Measurements from ENCODE around the gene CANT1.
"Not testable (repeated sequence)": the region's sequence is repeated elsewhere in the genome, so short reads cannot be mapped to it uniquely, and the experiment has no call there.

Gene CANT1

GRCh38 chr17:78958641-78959127 lies 50.9 kb downstream of the CANT1 start:
- DNase-seq: no peak

GRCh38 chr17:78957128-78957527 lies 52.4 kb downstream of the CANT1 start:
- no peak for DNase-seq

GRCh38 chr17:78956254-78956653 lies 53.3 kb downstream of the CANT1 start:
- no peak for DNase-seq

- no peak for DNase-seq
Observed at GRCh38 chr17:78954684-78955083, 54.9 kb downstream of the CANT1 start.

GRCh38 chr17:78953356-78954350 lies 55.9 kb downstream of the CANT1 start:
- DNase-seq: no peak

- no peak for DNase-seq
Observed at GRCh38 chr17:78952706-78953105, 56.9 kb downstream of the CANT1 start.

- DNase-seq: no peak
Observed at GRCh38 chr17:78951967-78952551, 57.5 kb downstream of the CANT1 start.

GRCh38 chr17:78950870-78951269 lies 58.7 kb downstream of the CANT1 start:
- no peak for DNase-seq

- no peak for DNase-seq
Observed at GRCh38 chr17:78947235-78948149, 62.1 kb downstream of the CANT1 start.

GRCh38 chr17:78946631-78947030 lies 62.9 kb downstream of the CANT1 start:
- no peak for DNase-seq

- no peak for DNase-seq
Observed at GRCh38 chr17:78946131-78946530, 63.4 kb downstream of the CANT1 start.

- not testable (repeated sequence) for DNase-seq
Observed at GRCh38 chr17:78945455-78945854, 64.1 kb downstream of the CANT1 start.

GRCh38 chr17:78944956-78945355 lies 64.6 kb downstream of the CANT1 start:
- no peak for DNase-seq

GRCh38 chr17:78944026-78944425 lies 65.5 kb downstream of the CANT1 start:
- DNase-seq: no peak

All from T-helper 2 cell (primary cell).